Gastroesophageal sphincter (tissue), 4 donors: ENCODE data around the gene C1QTNF2. TPM values are rescaled to one million over a fixed set of nuclear protein-coding genes. Genes with fewer than 3 reads are reported as not detected.

Source experiments
- ATAC-seq: fragments of 150-250 bp; one replicate; pipeline ENCODE4 v1.9.1; 2016; ENCODE audit warnings: mild to moderate bottlenecking, moderate library complexity
- H3K27ac ChIP-seq, 4 donors: fragments of 200-600 bp; sonication (generic) in 3 of 4; 1 replicate in 3 of 4; 2 replicates in 1 of 4; pipeline ENCODE4 v1.5.1; 2016 to 2019
- H3K27me3 ChIP-seq: fragments of 200-600 bp; sonication (generic); one replicate; pipeline ENCODE4 v1.5.1; 2019
- H3K36me3 ChIP-seq, 2 donors: fragments of 200-600 bp; sonication (generic); one replicate each; pipeline ENCODE4 v1.5.1; 2019; ENCODE audit warnings: control low read depth in 1 of 2
- H3K4me1 ChIP-seq, 3 donors: fragments of 200-600 bp; sonication (generic); 1 replicate in 2 of 3; 2 replicates in 1 of 3; pipeline ENCODE4 v1.5.1; 2016 to 2019; ENCODE audit warnings: control low read depth in 2 of 3
- H3K4me3 ChIP-seq, 2 donors: fragments of 200-600 bp; sonication (generic); one replicate each; pipeline ENCODE4 v1.5.1; 2019; ENCODE audit warnings: mild to moderate bottlenecking in 1 of 2, moderate library complexity in 1 of 2
- H3K9me3 ChIP-seq, 3 donors: fragments of 200-600 bp; sonication (generic); one replicate each; pipeline ENCODE4 v1.5.1; 2017 to 2019; ENCODE audit warnings: control low read depth in 2 of 3
- EP300 ChIP-seq: sonication (generic); formaldehyde crosslinking; IDR thresholded peaks from one replicate; pipeline ENCODE4 v1.6.1; 2017; ENCODE audit warnings: antibody characterized with exemption, mild to moderate bottlenecking
- POLR2A ChIP-seq, 2 donors: fragments of 450-650 bp; IDR thresholded peaks; one replicate each; pipeline ENCODE4 v1.6.1; 2017; ENCODE audit warnings: antibody characterized with exemption in 2 of 2, mild to moderate bottlenecking in 2 of 2, moderate library complexity in 1 of 2
- POLR2AphosphoS5 ChIP-seq: sonication (generic); formaldehyde crosslinking; IDR thresholded peaks from one replicate; pipeline ENCODE4 v1.6.1; 2017; ENCODE audit warnings: antibody characterized with exemption
- WGBS, 2 donors: methylation state at CpG; one replicate each; pipeline ENCODE4 v1.1.5; 2018; ENCODE audit warnings: low coverage in 1 of 2; 5-methylcytosine and 5-hydroxymethylcytosine counted together
- small RNA-seq, 4 donors: library from RNA; depleted of rRNA; stranded (forward); fragments of <200 nt; gene quantifications; one replicate each; pipeline ENCODE3, GENCODE V24; 2016
- total RNA-seq, 4 donors: library from RNA; depleted of rRNA; stranded (reverse); fragments of >200 nt; gene quantifications; one replicate each; pipeline ENCODE4 v1.1.0, GENCODE V29; 2016
- TF ChIP-seq, protein P1 (sequence below), 4 experiments: fragments of 200-600 bp in 2 of 4; fragments of 450-650 bp in 2 of 4; sonication (generic) in 1 of 4; IDR thresholded peaks; one replicate each; pipeline ENCODE4 v1.5.1; 2017 to 2019; ENCODE audit warnings: antibody characterized with exemption in 4 of 4, mild to moderate bottlenecking in 2 of 4, moderate library complexity in 2 of 4

C1QTNF2 gene
- total RNA-seq, 4 donors from 2014 or later, result 1.5 to 6.9 (median 3.2) TPM

DNA sequence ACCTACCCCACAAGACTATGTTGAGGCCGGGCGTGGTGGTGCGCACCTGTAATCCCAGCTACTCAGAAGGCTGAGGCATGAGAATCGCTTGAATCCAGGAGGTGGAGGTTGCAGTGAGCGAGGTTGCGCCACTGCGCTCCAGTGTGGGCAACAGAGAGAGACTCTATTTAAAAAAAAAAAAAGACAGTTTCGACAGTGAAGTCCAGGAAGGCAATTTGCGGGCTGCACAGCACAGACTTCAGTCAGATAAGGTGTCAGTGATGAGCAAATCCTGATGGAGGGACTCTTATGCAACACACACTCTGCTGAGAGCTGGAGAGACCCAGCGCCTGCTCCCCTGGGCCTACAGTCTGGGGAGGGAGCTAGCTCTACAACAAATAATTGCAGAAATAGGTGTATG is 72.2 kb downstream of the C1QTNF2 start:
- Histone ChIP-seq H3K4me1 (no peaks in the 10 kb centered on the region), H3K27ac (no peak overlapping the region), H3K27me3 (no peaks in the 10 kb centered on the region), H3K9me3 (no peaks in the 10 kb centered on the region), H3K36me3 (no peaks in the 10 kb centered on the region), H3K4me3 (no peak overlapping the region)
- no peak for ATAC-seq
- WGBS, 2 donors, result 83% methylated on average over 5 of the region's 10 CpGs; no CpG with 5 or more reads in 1 of the 2 donors
- no peak for TF ChIP-seq POLR2AphosphoS5

GRCh38 chr5:160297776-160298175 is 72.7 kb downstream of the C1QTNF2 start:
- Histone ChIP-seq H3K4me3 (no peak overlapping the region), H3K27ac (no peak overlapping the region), H3K27me3 (no peaks in the 10 kb centered on the region), H3K36me3 (no peaks in the 10 kb centered on the region), H3K4me1 (no peaks in the 10 kb centered on the region), H3K9me3 (no peaks in the 10 kb centered on the region)
- 80 to 88% methylated on average over 3 to 4 of the region's 5 CpGs for WGBS, 2 donors
- TF ChIP-seq EP300, result no peak
- TF ChIP-seq, protein P1, sequence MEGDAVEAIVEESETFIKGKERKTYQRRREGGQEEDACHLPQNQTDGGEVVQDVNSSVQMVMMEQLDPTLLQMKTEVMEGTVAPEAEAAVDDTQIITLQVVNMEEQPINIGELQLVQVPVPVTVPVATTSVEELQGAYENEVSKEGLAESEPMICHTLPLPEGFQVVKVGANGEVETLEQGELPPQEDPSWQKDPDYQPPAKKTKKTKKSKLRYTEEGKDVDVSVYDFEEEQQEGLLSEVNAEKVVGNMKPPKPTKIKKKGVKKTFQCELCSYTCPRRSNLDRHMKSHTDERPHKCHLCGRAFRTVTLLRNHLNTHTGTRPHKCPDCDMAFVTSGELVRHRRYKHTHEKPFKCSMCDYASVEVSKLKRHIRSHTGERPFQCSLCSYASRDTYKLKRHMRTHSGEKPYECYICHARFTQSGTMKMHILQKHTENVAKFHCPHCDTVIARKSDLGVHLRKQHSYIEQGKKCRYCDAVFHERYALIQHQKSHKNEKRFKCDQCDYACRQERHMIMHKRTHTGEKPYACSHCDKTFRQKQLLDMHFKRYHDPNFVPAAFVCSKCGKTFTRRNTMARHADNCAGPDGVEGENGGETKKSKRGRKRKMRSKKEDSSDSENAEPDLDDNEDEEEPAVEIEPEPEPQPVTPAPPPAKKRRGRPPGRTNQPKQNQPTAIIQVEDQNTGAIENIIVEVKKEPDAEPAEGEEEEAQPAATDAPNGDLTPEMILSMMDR (IDR thresholded peaks at IDR 0.05), result no peak
- TF ChIP-seq POLR2AphosphoS5, result no peak
- no peak for TF ChIP-seq POLR2A (IDR thresholded peaks at IDR 0.05)
- ATAC-seq, result no peak

Small RNAs within 50 kb of the gene (small RNA-seq; reads per million reads assigned to genes)
- 0 reads per million in 4 donors for gene AC112191.3

Other genes starting within 250 kb of the C1QTNF2 start
- gene FABP6, start 141.1 kb downstream of the C1QTNF2 start, total RNA-seq, result not detected
- 1 to 10 TPM in 1 of 4 donors, under 1 TPM in 3; 0.35 to 1.9 (median 0.65) TPM for gene CCNJL, start 58.1 kb downstream of the C1QTNF2 start, total RNA-seq
- 1 to 10 TPM; 3.5 to 9.5 (median 6.8) TPM for gene FAM200C, start 29.4 kb upstream of the C1QTNF2 start, total RNA-seq
- 100 to 1,000 TPM in 1 of 4 donors, 10 to 100 TPM in 3; 52.6 to 133 (median 88.3) TPM for gene SLU7, start 48.5 kb upstream of the C1QTNF2 start, total RNA-seq
- 10 to 100 TPM in 1 of 4 donors, 1 to 10 TPM in 3; 3.5 to 31.8 (median 4.8) TPM for gene PTTG1, start 51.2 kb upstream of the C1QTNF2 start, total RNA-seq